T1000 (cell line): ENCODE results near the gene AMIGO2.
"Not testable (repeated sequence)": the region's sequence is repeated elsewhere in the genome, so short reads cannot be mapped to it uniquely, and the experiment has no call there.

Source experiments
- DNase-seq: peaks from one replicate; lab custom pipeline; 2025; ENCODE audit warnings: mixed read lengths; lab: John Stamatoyannopoulos, UW

The AMIGO2 gene

GRCh38 chr12:47079468-47079980 is at the start of gene AMIGO2, which contains the start of gene PCED1B:
Gene AMIGO2 (minus strand): TSS chr12:47079959. CDS start chr12:47079002, 957 bp downstream.
Gene PCED1B (plus strand): TSS chr12:47079621. CDS start chr12:47235064, 155,443 bp downstream.
- DNase-seq, result peak; percentile 31

GRCh38 chr12:47126246-47126645 is 46.5 kb upstream of the AMIGO2 start:
- DNase-seq, result no peak

- DNase-seq, result no peak
Observed at GRCh38 chr12:47124451-47124850, 44.7 kb upstream of the AMIGO2 start.

- no peak for DNase-seq
Observed at GRCh38 chr12:47123730-47124129, 44.0 kb upstream of the AMIGO2 start.

- DNase-seq, result no peak
Observed at GRCh38 chr12:47122602-47123001, 42.8 kb upstream of the AMIGO2 start.

GRCh38 chr12:47121146-47121545 is 41.4 kb upstream of the AMIGO2 start:
- no peak for DNase-seq

GRCh38 chr12:47120736-47121135 is 41.0 kb upstream of the AMIGO2 start:
- DNase-seq, result no peak

- DNase-seq, result not testable (repeated sequence)
Observed at GRCh38 chr12:47117305-47117704, 37.5 kb upstream of the AMIGO2 start.

GRCh38 chr12:47114481-47114892 is 34.7 kb upstream of the AMIGO2 start:
- DNase-seq, result no peak

- DNase-seq, result no peak
Observed at GRCh38 chr12:47112679-47113078, 32.9 kb upstream of the AMIGO2 start.

- DNase-seq, result no peak
Observed at GRCh38 chr12:47111854-47112253, 32.1 kb upstream of the AMIGO2 start.

GRCh38 chr12:47111392-47111778 is 31.6 kb upstream of the AMIGO2 start:
- no peak for DNase-seq

- DNase-seq, result no peak
Observed at GRCh38 chr12:47110718-47111391, 31.1 kb upstream of the AMIGO2 start.

- no peak for DNase-seq
Observed at GRCh38 chr12:47110011-47110541, 30.3 kb upstream of the AMIGO2 start.

GRCh38 chr12:47107926-47108325 is 28.2 kb upstream of the AMIGO2 start:
- DNase-seq, result no peak

- no peak for DNase-seq
Observed at GRCh38 chr12:47107446-47107845, 27.7 kb upstream of the AMIGO2 start.

- DNase-seq, result no peak
Observed at GRCh38 chr12:47105914-47106674, 26.3 kb upstream of the AMIGO2 start.

- DNase-seq, result no peak
Observed at GRCh38 chr12:47102845-47103651, 23.3 kb upstream of the AMIGO2 start.

GRCh38 chr12:47102406-47102805 is 22.6 kb upstream of the AMIGO2 start:
- no peak for DNase-seq

- no peak for DNase-seq
Observed at GRCh38 chr12:47100160-47100559, 20.4 kb upstream of the AMIGO2 start.

- DNase-seq, result no peak
Observed at GRCh38 chr12:47099610-47100009, 19.9 kb upstream of the AMIGO2 start.

GRCh38 chr12:47098099-47098498 is 18.3 kb upstream of the AMIGO2 start:
- DNase-seq, result no peak
